ENCODE measurements around the gene MAST4. TPM values are rescaled to one million over a fixed set of nuclear protein-coding genes. Genes with fewer than 3 reads are reported as not detected.

The MAST4 gene
- total and polyA plus RNA-seq, 2 of the 13 experiments (the other 11 are each of a cell fraction or from before 2014, with no cell fraction given), result 3.4 to 3.7 TPM

- no peak for ATAC-seq
- FAIRE-seq, result no peak
- TF ChIP-seq CERS6 (CRISPR knock-in tag; IDR thresholded peaks at IDR 0.05) (no peak), YEATS4 (CRISPR knock-in tag; IDR thresholded peaks at IDR 0.05; ENCODE audit: borderline replicate concordance) (0 out of 2 replicates have a peak, but pooled peaks have one; percentile 4)
- Histone ChIP-seq H3K36me3 (replicated peaks in 1 of 2; ENCODE audit: control insufficient read depth in 1 of 2, insufficient read depth in 2 of 2, low read length in 2 of 2) (peaks cover 7 to 25% of the 10 kb centered on the region in 2 experiments; a peak in 4 of 5 replicates), H3K9me3 (ENCODE audit: low read length) (no peaks in the 10 kb centered on the region), H3K27me3 (ENCODE audit: control insufficient read depth in 1 of 2, insufficient read depth in 2 of 2, low read length in 2 of 2) (no peaks in the 10 kb centered on the region), H3K9ac (ENCODE audit: insufficient read depth, low read depth, low read length) (no peak overlapping the region), H3K4me1 (ENCODE audit: insufficient read depth, low read length) (peaks cover 51% of the 10 kb centered on the region), H3K79me2 (ENCODE audit: insufficient read depth, low read length) (peaks cover 15% of the 10 kb centered on the region), H2AFZ (ENCODE audit: low read length) (no peak overlapping the region), H4K20me1 (ENCODE audit: insufficient read depth, low read length) (no peaks in the 10 kb centered on the region), H3K4me2 (ENCODE audit: low read depth, low read length) (no peak overlapping the region), H3K4me3 (replicated peaks in 1 of 3; ENCODE audit: insufficient read depth in 1 of 3, low read depth in 2 of 3, low read length in 3 of 3) (no peak overlapping the region), H3K27ac (ENCODE audit: extremely low read length, insufficient read depth, low read length) (no peak overlapping the region)
- DNase-seq (ENCODE audit: low spot score), result no peak
- ChIA-PET POLR2A (no interaction called here), CTCF (ENCODE audit: low intra/inter-chr PET ratio, low total read pairs) (no interaction called here)
- intact Hi-C loops (cut with micrococcal nuclease; ENCODE audit: unreplicated experiment) (loop anchor here (5.0 kb wide), 3 partner anchors 44 to 111 kb away; no protein-coding TSS in a partner anchor), in situ Hi-C loops (cut with HindIII; ENCODE audit: extremely low pct_ligation_motif_present, low pct_unique_long_range_greater_than_20kb) (no loop called here)
- no TSS peak for BruUV-seq (replicated peaks)
These were observed 502.5 kb downstream of the MAST4 start for GRCh38 chr5:67098656-67099055.

GRCh38 chr5:67100301-67100700 is 504.1 kb downstream of the MAST4 start:
- POLR2A ChIA-PET, result no interaction called here
- DNase-seq (ENCODE audit: low spot score), result no peak
- no peak overlapping the region for H3K4me3 ChIP-seq (replicated peaks in 1 of 3; ENCODE audit: insufficient read depth in 1 of 3, low read depth in 2 of 3, low read length in 3 of 3)
- H3K27me3 ChIP-seq (ENCODE audit: control insufficient read depth in 1 of 2, insufficient read depth in 2 of 2, low read length in 2 of 2), result no peaks in the 10 kb centered on the region
- no TSS peak for BruUV-seq (replicated peaks)
- H4K20me1 ChIP-seq (ENCODE audit: insufficient read depth, low read length), result no peaks in the 10 kb centered on the region
- no peak for TF ChIP-seq TARDBP (CRISPR knock-in tag; IDR thresholded peaks at IDR 0.05)
- TF ChIP-seq ZNF354B (CRISPR knock-in tag; IDR thresholded peaks at IDR 0.05), result no peak
- FAIRE-seq, result no peak
- peaks cover 7 to 38% of the 10 kb centered on the region in 2 experiments for H3K36me3 ChIP-seq (replicated peaks in 1 of 2; ENCODE audit: control insufficient read depth in 1 of 2, insufficient read depth in 2 of 2, low read length in 2 of 2)
- H3K9ac ChIP-seq (ENCODE audit: insufficient read depth, low read depth, low read length), result no peak overlapping the region
- CTCF ChIA-PET (ENCODE audit: low intra/inter-chr PET ratio, low total read pairs), result no interaction called here
- 95% methylated on average over 10 of the region's 10 CpGs for WGBS (ENCODE audit: low lambda C conversion rate)
- H3K4me2 ChIP-seq (ENCODE audit: low read depth, low read length), result no peak overlapping the region
- H3K9me3 ChIP-seq (ENCODE audit: low read length), result no peaks in the 10 kb centered on the region
- intact Hi-C loops (cut with micrococcal nuclease; ENCODE audit: unreplicated experiment), result no loop called here
- in situ Hi-C loops (cut with HindIII; ENCODE audit: extremely low pct_ligation_motif_present, low pct_unique_long_range_greater_than_20kb), result no loop called here
- no peak for ATAC-seq
- no peak overlapping the region for H3K27ac ChIP-seq (ENCODE audit: extremely low read length, insufficient read depth, low read length)
- no peak overlapping the region for H2AFZ ChIP-seq (ENCODE audit: low read length)
- peaks cover 15% of the 10 kb centered on the region for H3K79me2 ChIP-seq (ENCODE audit: insufficient read depth, low read length)
- peaks cover 35% of the 10 kb centered on the region for H3K4me1 ChIP-seq (ENCODE audit: insufficient read depth, low read length)

Measured in HepG2 (cell line).